K562 (cell line): Measurements from ENCODE around the gene EFEMP2. TPM values are rescaled to one million over a fixed set of nuclear protein-coding genes. Genes with fewer than 3 reads are reported as not detected.

Experiments
- CEBPB ChIP-seq: fragments of 450-650 bp; IDR thresholded peaks from 2 replicates; pipeline ENCODE4 v1.6.1; 2016; ENCODE audit warnings: missing genetic modification characterization, missing compliant biosample characterization
- COPS2 ChIP-seq: fragments of 450-650 bp; conservative IDR thresholded peaks from 2 replicates; pipeline ENCODE4 v1.6.1; 2016; ENCODE audit warnings: mild to moderate bottlenecking, moderate library complexity
- ELK1 ChIP-seq: sonication (generic); formaldehyde crosslinking; IDR thresholded peaks from 2 replicates; pipeline ENCODE4 v1.8.1; 2022; ENCODE audit warnings: missing genetic modification reagents
- FOXO4 ChIP-seq: fragments of 450-650 bp; formaldehyde crosslinking; IDR thresholded peaks from 2 replicates; pipeline ENCODE4 v1.4.0; 2020; ENCODE audit warnings: mild to moderate bottlenecking, moderate library complexity
- HOMEZ ChIP-seq: fragments of 250-450 bp; sonication (Bioruptor Pico); IDR thresholded peaks from 2 replicates; pipeline ENCODE4 v1.4.0; 2020; ENCODE audit warnings: mild to moderate bottlenecking, moderate library complexity
- MLLT1 ChIP-seq, 2 experiments: fragments of 450-650 bp; IDR thresholded peaks; 2 replicates each; pipeline ENCODE4 v1.6.1; 2016
- NFIC ChIP-seq: fragments of 450-650 bp; IDR thresholded peaks from 2 replicates; pipeline ENCODE4 v1.6.1; 2017; ENCODE audit warnings: mild to moderate bottlenecking, inconsistent platforms
- POU5F1 ChIP-seq: fragments of 150-350 bp; IDR thresholded peaks from 2 replicates; pipeline ENCODE4 v1.6.1; 2014; ENCODE audit warnings: borderline replicate concordance, low read length, low read depth, mild to moderate bottlenecking; ENCODE audit not compliant: partially characterized antibody
- PPARD ChIP-seq: fragments of 250-450 bp; sonication (Bioruptor Pico); IDR thresholded peaks from 2 replicates; pipeline ENCODE4 v1.8.0; 2022; ENCODE audit warnings: inconsistent platforms, mild to moderate bottlenecking, moderate library complexity
- PRMT5 ChIP-seq: sonication (generic); formaldehyde crosslinking; IDR thresholded peaks from 2 replicates; pipeline ENCODE4 v1.5.0; 2020; ENCODE audit warnings: missing genetic modification reagents
- STAG1 ChIP-seq: sonication (generic); formaldehyde crosslinking; IDR thresholded peaks from 2 replicates; pipeline ENCODE4 v1.5.0; 2020; ENCODE audit warnings: missing genetic modification reagents, borderline replicate concordance
- TSHZ1 ChIP-seq: fragments of 250-450 bp; sonication (Bioruptor Pico); IDR thresholded peaks from 2 replicates; pipeline ENCODE4 v1.4.0; 2020; ENCODE audit warnings: mild to moderate bottlenecking, moderate library complexity
- ZBTB49 ChIP-seq: sonication (generic); formaldehyde crosslinking; IDR thresholded peaks from 2 replicates; pipeline ENCODE4 v1.8.0; 2022; ENCODE audit warnings: missing genetic modification reagents, mild to moderate bottlenecking, borderline replicate concordance
- ZNF324 ChIP-seq: fragments of 250-450 bp; sonication (Bioruptor Pico); IDR thresholded peaks from 2 replicates; pipeline ENCODE4 v1.4.0; 2020; ENCODE audit warnings: mild to moderate bottlenecking
- ZNF395 ChIP-seq: fragments of 200-800 bp; sonication (Bioruptor generic); IDR thresholded peaks from 2 replicates; pipeline ENCODE4 v1.6.1; 2017; ENCODE audit warnings: missing genetic modification characterization, missing compliant biosample characterization
- polyA plus RNA-seq, 8 experiments: library from polyadenylated mRNA; depleted of rRNA in 4 of 8; stranded (reverse) in 5 of 8; unstranded in 3 of 8; fragments of >200 nt; fragmentation: Nextera tagmentation in 2 of 8; fragmentation: Illumina TruSeq in 1 of 8; extraction: Ambion mirVana in 2 of 8; extraction: Trizol in 1 of 8; gene quantifications; 2 replicates each; pipeline versions ENCODE4 v1.2.1 to v1.2.3, GENCODE V29; 2011 to 2014; ENCODE audit warnings: inconsistent platforms in 1 of 8, missing spikeins in 1 of 8
- total RNA-seq, 7 experiments: library from RNA; depleted of rRNA in 6 of 7; stranded (reverse); fragments of >200 nt in 6 of 7; fragmentation: Illumina TruSeq in 2 of 7; extraction: Trizol in 2 of 7; gene quantifications; 2 replicates each; pipeline versions ENCODE4 v1.2.1 to v1.2.3, GENCODE V29; 2011 to 2021; ENCODE audit warnings: low replicate concordance in 1 of 7

EFEMP2 gene
- total and polyA plus RNA-seq, 9 of the 15 experiments (the other 6 are each of a cell fraction or from before 2014, with no cell fraction given): 0.07 to 2.9 (median 0.69) TPM; not detected in 1

GRCh38 chr11:65857500-65857852 lies 15.1 kb downstream of the EFEMP2 start (continued):
- no peak for TF ChIP-seq TSHZ1 (CRISPR knock-in tag)
- TF ChIP-seq FOXO4 (CRISPR knock-in tag): no peak
- peak; percentile 40 to 67; a peak in 1 of 4 replicates for TF ChIP-seq MLLT1 (IDR thresholded peaks at IDR 0.05)
- TF ChIP-seq PPARD (CRISPR knock-in tag): no peak
- TF ChIP-seq ELK1 (CRISPR knock-in tag): no peak
- no peak for TF ChIP-seq CEBPB
- no peak for TF ChIP-seq COPS2
- TF ChIP-seq HOMEZ: no peak
- TF ChIP-seq ZNF324: no peak
- TF ChIP-seq ZNF395: no peak
- no peak for TF ChIP-seq STAG1 (CRISPR knock-in tag)
- no peak for TF ChIP-seq PRMT5
- no peak for TF ChIP-seq POU5F1
- no peak for TF ChIP-seq ZBTB49 (CRISPR knock-in tag)
- no peak for TF ChIP-seq NFIC
